Fibroblast of the aortic adventitia (primary cell): ENCODE data around the gene BHLHE41. TPM values are rescaled to one million over a fixed set of nuclear protein-coding genes. Genes with fewer than 3 reads are reported as not detected.

ENCODE experiments used
- DNase-seq: peaks from one replicate; pipeline ENCODE4 v3.0.0-alpha.2; 2010; ENCODE audit warnings: low read depth
- H3K4me3 ChIP-seq: 2 replicates; pipeline ENCODE4 v1.5.1; 2011; ENCODE audit warnings: low read depth, mild to moderate bottlenecking, control low read depth, low read length, moderate library complexity
- CTCF ChIP-seq: IDR thresholded peaks from 2 replicates; pipeline ENCODE4 v1.5.1; 2011; ENCODE audit warnings: mild to moderate bottlenecking, low read length, control low read depth, inconsistent platforms; ENCODE audit not compliant: insufficient read depth
- total RNA-seq: library from RNA; depleted of rRNA; stranded (reverse); fragments of >200 nt; gene quantifications from 2 replicates; pipeline ENCODE4 v1.2.3, GENCODE V29; 2012; ENCODE audit warnings: low replicate concordance

BHLHE41 gene
- total RNA-seq, 1 donor: 9.2 TPM

GRCh38 chr12:26097046-26097878, 27.6 kb downstream of the BHLHE41 start:
- no peak overlapping the region for H3K4me3 ChIP-seq
- peak; percentile 95 for TF ChIP-seq CTCF
- DNase-seq: peak; percentile 88

- no peak for TF ChIP-seq CTCF
- no peak overlapping the region for H3K4me3 ChIP-seq
- no peak for DNase-seq
These were observed 28.8 kb downstream of the BHLHE41 start for GRCh38 chr12:26096036-26096435.

DNA sequence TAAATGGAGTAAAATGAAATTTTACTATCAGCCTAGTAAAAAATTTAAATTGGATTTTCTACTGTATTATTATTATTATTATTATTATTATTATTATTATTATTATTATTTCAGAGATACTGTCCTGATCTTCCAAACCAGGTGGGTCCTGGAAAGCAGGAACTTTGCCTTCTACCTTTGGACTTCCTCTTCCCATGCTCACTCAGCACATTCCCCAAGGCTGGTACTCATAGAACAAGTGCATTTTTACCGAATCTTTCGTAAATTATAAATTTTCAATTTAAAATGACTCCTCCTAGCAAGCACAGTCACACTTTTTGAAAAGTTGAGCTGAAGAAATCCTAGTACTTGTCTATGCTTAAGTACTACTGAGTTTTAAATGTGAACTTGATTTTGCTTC, 29.7 kb downstream of the BHLHE41 start:
- no peak for TF ChIP-seq CTCF
- H3K4me3 ChIP-seq: no peak overlapping the region

DNA sequence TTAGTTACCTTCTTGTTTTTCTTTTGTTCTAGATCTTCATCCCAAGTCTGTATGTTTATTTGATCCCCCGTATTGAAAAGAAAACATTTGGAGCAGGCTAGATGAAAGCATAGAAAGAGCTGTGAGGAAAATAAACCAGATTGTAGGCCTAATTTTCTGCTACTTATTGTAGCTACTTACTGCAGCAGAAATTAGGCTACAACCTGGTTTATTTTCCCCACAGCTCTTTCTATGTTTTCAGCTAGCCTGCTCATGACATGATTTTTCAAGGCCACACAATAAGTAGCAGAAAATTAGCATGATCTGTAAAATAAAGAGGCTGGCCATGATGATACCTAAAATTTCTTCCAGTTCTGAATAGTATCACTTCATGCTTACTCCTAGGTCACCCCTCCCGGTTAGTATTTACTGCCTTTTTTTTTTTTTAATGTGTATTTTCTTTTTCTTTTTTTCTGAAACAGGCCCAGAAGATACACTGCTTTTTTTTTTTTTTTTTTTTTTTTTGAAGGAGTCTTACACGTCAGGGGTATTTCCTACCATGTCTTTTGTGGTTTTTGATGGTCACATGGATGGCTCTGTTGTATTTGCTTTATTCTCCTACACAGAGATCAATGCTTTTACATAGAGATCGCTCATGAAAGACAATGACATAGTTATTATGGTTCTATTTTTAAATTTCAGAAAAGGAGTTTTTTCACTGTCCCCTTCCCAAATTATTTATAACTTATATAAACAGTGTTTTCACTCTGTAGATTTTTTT, 32.3 kb downstream of the BHLHE41 start:
- H3K4me3 ChIP-seq: no peak overlapping the region
- no peak for DNase-seq
- TF ChIP-seq CTCF: no peak

More for the DNA sequence above, 29.7 kb downstream of the BHLHE41 start:
- DNase-seq: no peak

DNA sequence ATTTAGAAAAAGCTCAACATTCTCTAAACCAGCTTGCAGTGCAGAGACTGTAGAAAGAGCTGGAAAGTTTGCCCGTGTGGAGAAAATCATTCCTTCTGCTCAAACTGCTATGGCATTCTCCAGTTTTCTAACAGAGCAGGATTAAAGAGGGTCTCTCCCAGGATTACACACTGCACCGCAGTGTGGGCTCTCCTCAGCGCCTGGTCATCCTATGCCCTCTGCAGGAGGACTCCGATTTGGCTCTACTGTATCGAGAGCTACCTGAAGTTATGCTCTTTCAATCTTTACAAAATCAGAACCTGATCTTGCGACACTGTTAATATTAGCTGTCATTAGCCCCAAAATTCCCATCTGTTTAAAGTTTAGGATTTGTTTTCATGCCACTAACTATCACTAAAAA, 33.0 kb downstream of the BHLHE41 start:
- peak; percentile 49 for TF ChIP-seq CTCF
- H3K4me3 ChIP-seq: no peak overlapping the region
- DNase-seq: peak; percentile 29

GRCh38 chr12:26090836-26091510, 33.9 kb downstream of the BHLHE41 start:
- no peak overlapping the region for H3K4me3 ChIP-seq
- TF ChIP-seq CTCF: no peak
- DNase-seq: peak; percentile 30
